GM21528 (cell line): ENCODE data around the gene SLC6A7.

ENCODE experiments used
- ATAC-seq: cut with Tn5 transposase; IDR thresholded peaks from one replicate; pipeline ENCODE4 v1.9.1; 2021; ENCODE audit warnings: mild to moderate bottlenecking, moderate library complexity; ENCODE audit not compliant: unreplicated experiment, low FRiP score

The SLC6A7 gene

GRCh38 chr5:150254363-150254762, 64.5 kb downstream of the SLC6A7 start:
- ATAC-seq: no peak

- ATAC-seq: no peak
These were observed 64.9 kb downstream of the SLC6A7 start for GRCh38 chr5:150254774-150255173.

GRCh38 chr5:150255659-150256409, 66.0 kb downstream of the SLC6A7 start:
- no peak for ATAC-seq

- no peak for ATAC-seq
These were observed 66.7 kb downstream of the SLC6A7 start for GRCh38 chr5:150256410-150257064.

GRCh38 chr5:150257424-150257823, 67.6 kb downstream of the SLC6A7 start:
- no peak for ATAC-seq

GRCh38 chr5:150258130-150258529, 68.3 kb downstream of the SLC6A7 start:
- no peak for ATAC-seq
